Measurements from ENCODE around the gene SYTL1. TPM values are rescaled to one million over a fixed set of nuclear protein-coding genes. Genes with fewer than 3 reads are reported as not detected.

The SYTL1 gene
- total RNA-seq, 1 experiment from 2014 or later: 75.9 TPM

DNA sequence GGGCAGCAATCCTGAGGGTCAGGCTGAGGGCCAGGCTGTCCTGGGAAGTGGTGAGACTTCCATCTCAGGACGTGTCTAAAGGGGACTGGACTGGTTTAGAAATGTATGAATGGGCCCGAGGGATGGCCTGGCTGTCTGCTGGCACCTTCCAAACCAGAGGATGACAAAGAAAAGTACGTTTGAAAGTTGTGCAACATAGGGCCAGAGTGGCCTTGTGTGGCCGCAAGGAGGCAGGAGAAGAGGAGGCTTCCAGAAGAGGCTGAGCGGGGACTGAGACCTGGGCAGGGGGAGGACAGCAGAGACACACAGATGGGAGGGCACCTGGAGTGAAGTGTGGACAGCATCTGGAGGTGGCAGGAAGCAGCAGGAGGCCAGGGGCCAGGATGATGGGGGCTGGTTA, 2.6 kb upstream of the SYTL1 start:
- H3K36me3 ChIP-seq (ENCODE audit: control insufficient read depth in 1 of 2, insufficient read depth in 2 of 2, low read length in 2 of 2): peaks cover 8 to 9% of the 10 kb centered on the region in 2 experiments; a peak in 2 of 4 replicates
- H3K4me2 ChIP-seq (ENCODE audit: low read length): no peak overlapping the region
- H3K27ac ChIP-seq (ENCODE audit: low read depth, low read length): no peak overlapping the region
- H2AFZ ChIP-seq (ENCODE audit: low read depth, low read length, poor library complexity, severe bottlenecking): no peak overlapping the region
- ChIA-PET POLR2A (no interaction called here), RAD21 (ENCODE audit: low non-redundant PET in 1 of 2, low total read pairs in 2 of 2, uncharacterized antibody in 2 of 2, unreplicated experiment in 2 of 2) (no interaction called here), CTCF (no interaction called here)
- H3K9ac ChIP-seq (ENCODE audit: low read length): no peak overlapping the region
- no peaks in the 10 kb centered on the region for H3K27me3 ChIP-seq (ENCODE audit: insufficient read depth, low read length)
- BruUV-seq (replicated peaks): no TSS peak
- intact Hi-C loops (cut with micrococcal nuclease): no loop called here
- no peaks in the 10 kb centered on the region for H4K20me1 ChIP-seq (ENCODE audit: insufficient read depth)
- TF ChIP-seq SIN3A (IDR thresholded peaks at IDR 0.05; ENCODE audit: low read depth) (no peak), SRF (IDR thresholded peaks at IDR 0.05; ENCODE audit: low read depth) (no peak), CBX3 (IDR thresholded peaks at IDR 0.05; ENCODE audit: low read depth) (no peak), JUND (IDR thresholded peaks at IDR 0.05) (no peak), FOSL1 (IDR thresholded peaks at IDR 0.05; ENCODE audit: low read depth) (no peak), RAD21 (IDR thresholded peaks at IDR 0.05; ENCODE audit: low read depth) (no peak), EGR1 (IDR thresholded peaks at IDR 0.05; ENCODE audit: low read depth) (no peak), CEBPB (IDR thresholded peaks at IDR 0.05; ENCODE audit: low read depth) (no peak), POLR2AphosphoS5 (IDR thresholded peaks at IDR 0.05; ENCODE audit: low read depth, low read length) (no peak), SP1 (IDR thresholded peaks at IDR 0.05; ENCODE audit: low read depth) (no peak), YY1 (IDR thresholded peaks at IDR 0.05; ENCODE audit: extremely low read depth, insufficient replicate concordance, low read depth, low read length) (no peak)
- TF ChIP-seq, protein P1, sequence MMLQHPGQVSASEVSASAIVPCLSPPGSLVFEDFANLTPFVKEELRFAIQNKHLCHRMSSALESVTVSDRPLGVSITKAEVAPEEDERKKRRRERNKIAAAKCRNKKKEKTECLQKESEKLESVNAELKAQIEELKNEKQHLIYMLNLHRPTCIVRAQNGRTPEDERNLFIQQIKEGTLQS (IDR thresholded peaks at IDR 0.05): no peak
- TF ChIP-seq, protein P2, sequence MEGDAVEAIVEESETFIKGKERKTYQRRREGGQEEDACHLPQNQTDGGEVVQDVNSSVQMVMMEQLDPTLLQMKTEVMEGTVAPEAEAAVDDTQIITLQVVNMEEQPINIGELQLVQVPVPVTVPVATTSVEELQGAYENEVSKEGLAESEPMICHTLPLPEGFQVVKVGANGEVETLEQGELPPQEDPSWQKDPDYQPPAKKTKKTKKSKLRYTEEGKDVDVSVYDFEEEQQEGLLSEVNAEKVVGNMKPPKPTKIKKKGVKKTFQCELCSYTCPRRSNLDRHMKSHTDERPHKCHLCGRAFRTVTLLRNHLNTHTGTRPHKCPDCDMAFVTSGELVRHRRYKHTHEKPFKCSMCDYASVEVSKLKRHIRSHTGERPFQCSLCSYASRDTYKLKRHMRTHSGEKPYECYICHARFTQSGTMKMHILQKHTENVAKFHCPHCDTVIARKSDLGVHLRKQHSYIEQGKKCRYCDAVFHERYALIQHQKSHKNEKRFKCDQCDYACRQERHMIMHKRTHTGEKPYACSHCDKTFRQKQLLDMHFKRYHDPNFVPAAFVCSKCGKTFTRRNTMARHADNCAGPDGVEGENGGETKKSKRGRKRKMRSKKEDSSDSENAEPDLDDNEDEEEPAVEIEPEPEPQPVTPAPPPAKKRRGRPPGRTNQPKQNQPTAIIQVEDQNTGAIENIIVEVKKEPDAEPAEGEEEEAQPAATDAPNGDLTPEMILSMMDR (IDR thresholded peaks at IDR 0.05 in 2 of 3, conservative IDR thresholded peaks at IDR 0.05 in 1 of 3; ENCODE audit: borderline replicate concordance in 1 of 3, insufficient read depth in 1 of 3, low read depth in 2 of 3, low read length in 2 of 3): no peak
- TF ChIP-seq, protein P3, sequence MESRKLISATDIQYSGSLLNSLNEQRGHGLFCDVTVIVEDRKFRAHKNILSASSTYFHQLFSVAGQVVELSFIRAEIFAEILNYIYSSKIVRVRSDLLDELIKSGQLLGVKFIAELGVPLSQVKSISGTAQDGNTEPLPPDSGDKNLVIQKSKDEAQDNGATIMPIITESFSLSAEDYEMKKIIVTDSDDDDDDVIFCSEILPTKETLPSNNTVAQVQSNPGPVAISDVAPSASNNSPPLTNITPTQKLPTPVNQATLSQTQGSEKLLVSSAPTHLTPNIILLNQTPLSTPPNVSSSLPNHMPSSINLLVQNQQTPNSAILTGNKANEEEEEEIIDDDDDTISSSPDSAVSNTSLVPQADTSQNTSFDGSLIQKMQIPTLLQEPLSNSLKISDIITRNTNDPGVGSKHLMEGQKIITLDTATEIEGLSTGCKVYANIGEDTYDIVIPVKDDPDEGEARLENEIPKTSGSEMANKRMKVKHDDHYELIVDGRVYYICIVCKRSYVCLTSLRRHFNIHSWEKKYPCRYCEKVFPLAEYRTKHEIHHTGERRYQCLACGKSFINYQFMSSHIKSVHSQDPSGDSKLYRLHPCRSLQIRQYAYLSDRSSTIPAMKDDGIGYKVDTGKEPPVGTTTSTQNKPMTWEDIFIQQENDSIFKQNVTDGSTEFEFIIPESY (IDR thresholded peaks at IDR 0.05; ENCODE audit: extremely low read depth, insufficient replicate concordance, low read length): no peak
- no peaks in the 10 kb centered on the region for H3K9me2 ChIP-seq (ENCODE audit: insufficient read depth)
- DNase-seq (ENCODE audit: low read depth, low spot score) (no peak), ATAC-seq (no peak)
- peaks cover 22 to 49% of the 10 kb centered on the region in 2 experiments for H3K4me1 ChIP-seq (ENCODE audit: control insufficient read depth in 1 of 2, insufficient read depth in 2 of 2, low read length in 2 of 2)
- H3K4me3 ChIP-seq (replicated peaks in 1 of 2; ENCODE audit: low read depth in 1 of 2, low read length in 2 of 2): no peak overlapping the region
- peaks cover 18% of the 10 kb centered on the region; the same call in 1 of the 2 replicates for H3K79me2 ChIP-seq (ENCODE audit: insufficient read depth, low read length)
- no peaks in the 10 kb centered on the region for H3K9me3 ChIP-seq (ENCODE audit: control insufficient read depth in 1 of 2, insufficient read depth in 1 of 2, low read depth in 1 of 2, low read length in 2 of 2)
